Hepatocyte (in vitro differentiated cells): ENCODE data around the gene CCDC127.

Source experiments
- CTCF ChIP-seq: fragments of 200-600 bp; sonication (generic); IDR thresholded peaks from 2 replicates; pipeline ENCODE4 v1.5.1; 2016; ENCODE audit warnings: antibody characterized with exemption, mild to moderate bottlenecking; ENCODE audit not compliant: poor library complexity
- EZH2 ChIP-seq: fragments of 200-600 bp; sonication (generic); IDR thresholded peaks from 2 replicates; pipeline ENCODE4 v1.6.1; 2016; ENCODE audit warnings: antibody characterized with exemption, mild to moderate bottlenecking, borderline replicate concordance
- EZH2phosphoT487 ChIP-seq: fragments of 200-600 bp; sonication (generic); IDR thresholded peaks from one replicate; pipeline ENCODE4 v1.6.1; 2018; ENCODE audit warnings: antibody characterized with exemption, mild to moderate bottlenecking, low read depth, moderate library complexity; ENCODE audit not compliant: unreplicated experiment, severe bottlenecking

- no peak for TF ChIP-seq CTCF
- TF ChIP-seq EZH2phosphoT487 = no peak
- no peak for TF ChIP-seq EZH2
These were observed 36.8 kb downstream of the CCDC127 start for GRCh38 chr5:181160-181559.
